ENCODE results near the gene TOX3.

GRCh38 chr16:52439171-52439701 is 107.7 kb downstream of the TOX3 start:
- TF ChIP-seq CTCF (IDR thresholded peaks at IDR 0.05) (no peak), EZH2 (IDR thresholded peaks at IDR 0.05; ENCODE audit: borderline replicate concordance, insufficient read depth, low read depth, low read length, poor library complexity, severe bottlenecking) (no peak)
